GM19438 (cell line): ENCODE data around the gene ADAMTSL4.

Experiments
- ATAC-seq: cut with Tn5 transposase; IDR thresholded peaks from one replicate; pipeline ENCODE4 v1.9.1; 2021; ENCODE audit warnings: low read depth; ENCODE audit not compliant: unreplicated experiment

The ADAMTSL4 gene

DNA sequence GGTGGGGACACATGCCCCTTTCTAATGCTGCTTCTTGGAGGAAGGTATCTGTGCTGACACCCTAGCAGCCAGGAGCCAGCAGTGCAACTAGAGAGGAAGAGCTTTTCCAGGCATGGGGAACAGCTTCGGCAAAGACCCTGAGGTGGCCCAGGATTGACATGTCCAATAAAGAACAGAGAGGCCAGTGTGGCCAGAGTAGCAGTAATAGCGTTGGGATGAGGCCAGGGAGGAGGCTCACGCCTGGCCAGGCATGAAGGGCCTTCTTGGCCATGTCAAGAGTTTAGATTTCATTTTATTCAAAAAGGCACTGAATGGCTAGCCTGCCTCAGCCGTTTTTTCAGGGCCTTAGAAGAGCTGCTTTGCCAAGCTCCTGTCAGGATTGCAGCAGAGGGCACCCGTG, 16.3 kb upstream of the ADAMTSL4 start:
- ATAC-seq: no peak

DNA sequence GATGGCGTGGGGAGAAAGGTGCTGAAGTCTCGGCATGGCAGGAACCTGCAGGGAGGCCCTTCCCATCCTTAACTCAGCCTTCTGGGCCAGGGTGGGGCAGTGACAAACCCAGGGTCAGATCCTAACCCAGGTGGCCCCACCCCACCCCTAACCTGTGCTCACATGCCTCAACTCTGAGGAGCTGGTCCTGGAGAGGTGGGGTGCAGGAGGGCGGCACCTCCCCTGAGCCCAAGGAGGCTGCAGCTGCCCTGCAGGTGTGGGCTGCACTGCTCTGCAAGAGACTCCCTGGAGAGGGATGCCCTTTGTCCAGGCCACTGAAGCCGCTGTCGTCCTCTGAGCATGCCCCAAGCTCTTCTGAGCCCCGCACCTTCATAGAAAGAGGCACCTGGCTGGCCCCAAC, 15.2 kb upstream of the ADAMTSL4 start:
- no peak for ATAC-seq

GRCh38 chr1:150535511-150536287, 13.5 kb upstream of the ADAMTSL4 start:
- no peak for ATAC-seq

DNA sequence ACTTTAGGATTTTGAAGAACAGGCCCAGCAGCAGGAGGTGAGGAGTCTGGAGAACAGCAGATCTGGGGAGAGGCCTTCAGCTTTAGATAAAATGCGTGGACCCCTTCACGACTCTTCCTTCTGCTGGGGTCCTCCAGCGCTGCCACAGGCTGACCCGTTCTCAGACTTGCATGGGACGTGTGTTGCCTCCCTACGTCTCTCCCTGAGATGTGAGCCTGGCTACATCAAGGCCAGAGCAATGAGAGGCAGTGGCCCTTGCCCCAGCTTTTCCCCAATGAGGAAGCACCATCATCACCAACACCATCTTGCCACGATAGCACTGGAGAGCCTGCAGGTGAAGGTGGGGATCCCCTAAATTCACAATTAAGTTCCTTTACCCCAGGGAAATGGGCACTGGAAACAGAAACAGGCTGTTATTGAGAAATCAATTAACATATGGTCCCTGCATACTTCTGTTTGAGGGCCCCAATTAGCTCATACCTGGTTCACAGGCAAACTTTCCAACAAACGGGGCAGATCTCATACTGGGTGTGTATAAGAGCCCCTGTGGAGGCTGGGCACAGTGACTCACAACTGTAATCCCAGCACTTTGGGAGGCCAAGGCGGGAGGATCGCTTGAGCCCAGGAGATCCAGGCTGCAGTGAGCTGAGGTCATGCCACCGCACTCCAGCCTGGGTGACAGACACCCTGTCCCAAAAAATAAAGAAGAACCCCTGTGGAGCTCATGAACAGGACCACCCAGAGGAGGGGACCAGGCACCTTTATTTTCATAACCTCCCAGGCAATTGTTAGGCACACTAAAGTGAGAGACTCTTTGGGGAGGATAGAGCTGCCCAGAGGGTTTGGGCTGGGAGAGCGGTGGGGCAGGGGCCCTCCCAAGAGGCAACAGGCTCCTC, 12.1 kb upstream of the ADAMTSL4 start:
- no peak for ATAC-seq

GRCh38 chr1:150537732-150538684, 11.2 kb upstream of the ADAMTSL4 start:
- ATAC-seq: no peak

DNA sequence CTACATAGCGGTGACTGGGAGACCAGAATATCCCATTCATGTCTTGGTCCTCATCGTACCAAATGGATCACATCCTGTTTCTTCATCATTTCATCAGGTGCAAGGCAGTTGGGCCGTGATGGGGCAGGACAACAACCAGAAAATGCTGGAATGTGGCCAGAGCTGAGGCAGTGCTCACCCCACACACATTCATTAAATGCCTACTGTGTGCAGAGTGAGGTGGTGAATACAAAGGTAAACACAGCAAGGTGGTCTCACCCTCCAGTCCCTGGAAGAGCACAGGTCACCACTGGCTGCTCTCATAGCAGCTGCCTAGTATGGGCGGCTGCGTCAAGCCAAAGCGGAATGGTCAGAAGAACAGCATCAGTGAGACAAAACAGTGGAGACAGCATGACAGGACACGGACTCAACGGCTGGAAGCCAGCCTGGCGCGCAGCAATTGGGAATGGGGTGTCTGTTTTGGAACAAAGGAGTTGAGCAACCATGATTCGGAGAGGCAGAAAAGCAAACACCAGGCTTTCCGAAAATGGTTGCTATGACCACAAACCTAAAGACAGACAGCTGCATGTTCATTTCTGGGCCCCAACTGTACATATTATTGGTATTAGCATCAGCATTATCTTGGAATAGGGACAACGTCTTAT, 5.6 kb upstream of the ADAMTSL4 start:
- ATAC-seq: no peak

- ATAC-seq: no peak
Observed at GRCh38 chr1:150544204-150544603, 5.0 kb upstream of the ADAMTSL4 start.

DNA sequence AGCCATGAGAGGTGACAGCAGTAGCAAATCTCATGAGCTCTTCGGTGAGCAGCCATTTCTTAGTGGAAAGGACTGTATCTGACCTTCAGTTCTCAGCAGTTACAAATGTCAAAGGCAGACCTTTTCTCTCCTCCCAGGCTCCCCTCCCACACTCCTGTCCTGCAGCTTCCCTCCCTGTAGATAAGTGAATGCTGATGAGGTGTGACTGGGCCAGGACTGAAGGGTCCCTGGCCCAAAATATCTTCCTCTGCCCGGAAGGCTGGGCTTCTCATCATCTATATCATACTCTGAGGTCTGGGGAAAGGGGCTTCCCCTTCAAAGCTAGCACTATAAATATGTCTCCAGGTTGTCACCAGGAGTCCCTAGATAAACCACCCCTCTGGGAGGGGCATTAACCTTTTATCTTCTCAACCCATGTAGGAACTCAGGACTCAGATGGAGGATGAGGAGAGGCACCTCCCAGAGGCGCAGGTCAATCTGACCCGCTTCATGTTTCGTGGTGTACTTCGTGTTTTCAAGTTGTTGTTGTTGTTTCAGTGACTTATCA, 3.6 kb upstream of the ADAMTSL4 start:
- no peak for ATAC-seq

DNA sequence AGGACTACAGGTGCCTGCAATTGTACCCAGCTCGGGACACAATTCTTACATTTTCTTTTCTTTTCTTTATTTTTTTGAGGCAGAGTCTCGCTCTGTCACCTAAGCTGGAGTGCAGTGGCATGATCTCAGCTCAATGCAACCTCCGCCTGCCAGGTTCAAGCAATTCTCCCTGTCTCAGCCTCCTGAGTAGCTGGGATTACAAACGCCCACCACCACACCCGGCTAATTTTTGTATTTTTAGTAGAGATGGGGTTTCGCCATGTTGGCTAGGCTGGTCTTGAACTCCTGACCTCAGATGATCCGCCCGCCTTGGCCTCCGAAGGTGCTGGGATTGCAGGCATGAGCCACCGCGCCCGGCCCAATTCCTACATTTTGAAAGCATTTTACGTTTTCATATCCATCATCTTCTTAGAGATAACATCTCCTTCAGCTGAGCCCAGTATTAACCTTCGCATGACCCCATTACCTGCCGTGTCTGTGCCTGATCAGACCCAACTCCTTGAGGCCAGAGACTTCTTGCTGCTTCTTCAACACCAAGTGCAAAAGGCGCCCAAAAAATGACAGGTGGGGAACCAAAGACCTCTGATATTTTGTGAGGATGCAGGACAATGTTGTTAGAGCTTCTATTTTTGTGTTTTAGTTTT, 2.8 kb upstream of the ADAMTSL4 start:
- no peak for ATAC-seq

GRCh38 chr1:150548324-150548631, 930 bp upstream of the ADAMTSL4 start:
- ATAC-seq: no peak

DNA sequence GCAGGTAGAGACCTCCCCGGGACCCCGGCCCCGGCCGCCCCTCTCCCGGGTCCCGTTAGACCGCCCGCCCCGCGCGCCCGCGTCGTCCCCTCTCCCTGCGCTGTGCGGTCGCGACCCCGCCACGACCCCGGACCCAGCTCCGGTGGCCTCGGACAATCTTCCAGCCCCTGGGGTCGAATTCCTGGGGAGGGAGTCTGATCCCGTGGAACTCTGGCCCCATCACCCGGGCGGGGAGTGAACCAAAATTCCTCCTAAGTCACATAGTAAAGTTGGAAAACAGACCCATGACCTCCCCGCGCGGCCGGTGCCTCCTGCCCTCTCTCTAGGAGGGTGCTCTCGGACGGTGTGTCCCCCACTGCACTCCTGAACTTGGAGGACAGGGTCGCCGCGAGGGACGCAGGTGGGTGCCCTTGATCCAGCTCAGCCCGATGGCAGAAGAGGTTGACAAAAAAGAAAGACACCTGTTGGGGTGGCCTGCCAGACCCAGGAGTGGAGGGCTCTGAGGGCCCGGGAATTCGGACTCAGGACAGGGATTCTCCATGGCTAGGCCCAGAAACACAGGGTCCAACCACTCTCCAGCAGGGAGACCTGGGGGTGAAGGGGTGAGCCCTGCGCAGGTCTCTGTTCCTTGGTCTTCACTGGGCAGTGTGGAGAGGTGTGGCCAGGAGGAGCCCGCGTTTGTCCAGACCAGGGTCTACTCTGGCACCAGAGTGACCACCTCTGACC, 451 bp downstream of the ADAMTSL4 start:
- ATAC-seq: no peak

- no peak for ATAC-seq
Observed at GRCh38 chr1:150550222-150551050, 1.2 kb downstream of the ADAMTSL4 start.

DNA sequence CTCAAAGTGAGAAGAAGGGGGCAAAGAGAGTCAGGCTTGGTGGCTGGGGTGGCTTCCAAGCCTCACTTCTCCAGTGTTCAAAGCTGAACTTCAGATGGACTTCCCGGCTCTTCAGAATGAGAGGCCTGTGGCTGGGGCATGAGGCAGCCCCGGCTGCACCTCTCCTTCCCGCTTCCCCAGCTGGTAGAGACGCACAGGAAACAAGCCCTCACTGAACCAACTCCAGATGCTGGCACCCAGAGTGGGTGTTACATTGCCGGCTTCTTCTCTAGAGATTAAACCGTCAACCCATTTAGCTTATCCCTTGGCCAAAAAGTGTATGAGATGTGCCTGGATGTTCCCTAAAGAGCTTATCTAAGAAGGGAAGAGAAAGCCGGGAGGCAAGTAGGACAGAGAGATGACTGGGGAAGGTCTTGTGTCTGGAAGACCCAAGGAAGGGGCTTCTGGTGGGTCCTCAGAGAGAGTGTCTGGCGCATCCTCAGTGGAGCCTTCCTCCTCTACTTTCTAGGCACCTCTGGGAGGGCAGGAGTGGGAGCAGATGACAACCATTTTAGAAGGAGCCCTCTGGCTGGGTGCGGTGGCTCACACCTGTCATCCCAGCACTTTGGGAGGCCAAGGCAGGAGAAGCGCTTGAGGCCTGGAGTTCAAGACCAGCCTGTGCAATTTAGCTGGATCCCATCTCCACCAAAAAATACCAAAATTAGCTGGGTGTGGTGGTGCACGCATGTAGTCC, 2.0 kb downstream of the ADAMTSL4 start:
- no peak for ATAC-seq

GRCh38 chr1:150551784-150552127, 2.5 kb downstream of the ADAMTSL4 start:
- ATAC-seq: no peak

GRCh38 chr1:150552128-150552910, 3.1 kb downstream of the ADAMTSL4 start:
- ATAC-seq: no peak

DNA sequence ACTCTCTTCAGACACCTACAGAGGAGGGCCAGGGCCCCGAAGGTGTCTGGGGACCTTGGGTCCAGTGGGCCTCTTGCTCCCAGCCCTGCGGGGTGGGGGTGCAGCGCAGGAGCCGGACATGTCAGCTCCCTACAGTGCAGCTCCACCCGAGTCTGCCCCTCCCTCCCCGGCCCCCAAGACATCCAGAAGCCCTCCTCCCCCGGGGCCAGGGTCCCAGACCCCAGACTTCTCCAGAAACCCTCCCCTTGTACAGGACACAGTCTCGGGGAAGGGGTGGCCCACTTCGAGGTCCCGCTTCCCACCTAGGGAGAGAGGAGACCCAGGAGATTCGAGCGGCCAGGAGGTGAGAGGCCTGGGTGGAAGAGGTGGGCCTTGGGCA, 3.7 kb downstream of the ADAMTSL4 start:
- ATAC-seq: no peak
